ENCODE measurements around the gene FNDC3B.

DNA sequence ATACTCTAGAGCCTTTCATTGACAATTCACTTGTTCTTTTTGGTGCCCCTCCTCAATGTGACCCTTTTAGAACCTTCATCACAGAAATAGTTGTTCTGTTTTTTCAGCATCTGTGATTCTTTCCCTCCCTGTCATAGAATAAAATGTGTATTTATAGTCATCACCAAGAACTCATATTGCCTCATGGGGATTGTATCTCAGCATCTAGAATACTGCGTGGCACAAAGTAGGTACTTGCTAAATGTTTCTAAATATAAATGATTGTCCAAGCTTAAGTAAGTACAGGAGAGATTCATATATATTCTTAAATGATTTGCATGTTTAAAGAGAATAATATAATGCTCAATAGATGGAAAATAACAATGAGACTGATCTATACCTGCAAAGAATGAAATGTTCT is 190.1 kb downstream of the FNDC3B start:
- TF ChIP-seq, protein P1, sequence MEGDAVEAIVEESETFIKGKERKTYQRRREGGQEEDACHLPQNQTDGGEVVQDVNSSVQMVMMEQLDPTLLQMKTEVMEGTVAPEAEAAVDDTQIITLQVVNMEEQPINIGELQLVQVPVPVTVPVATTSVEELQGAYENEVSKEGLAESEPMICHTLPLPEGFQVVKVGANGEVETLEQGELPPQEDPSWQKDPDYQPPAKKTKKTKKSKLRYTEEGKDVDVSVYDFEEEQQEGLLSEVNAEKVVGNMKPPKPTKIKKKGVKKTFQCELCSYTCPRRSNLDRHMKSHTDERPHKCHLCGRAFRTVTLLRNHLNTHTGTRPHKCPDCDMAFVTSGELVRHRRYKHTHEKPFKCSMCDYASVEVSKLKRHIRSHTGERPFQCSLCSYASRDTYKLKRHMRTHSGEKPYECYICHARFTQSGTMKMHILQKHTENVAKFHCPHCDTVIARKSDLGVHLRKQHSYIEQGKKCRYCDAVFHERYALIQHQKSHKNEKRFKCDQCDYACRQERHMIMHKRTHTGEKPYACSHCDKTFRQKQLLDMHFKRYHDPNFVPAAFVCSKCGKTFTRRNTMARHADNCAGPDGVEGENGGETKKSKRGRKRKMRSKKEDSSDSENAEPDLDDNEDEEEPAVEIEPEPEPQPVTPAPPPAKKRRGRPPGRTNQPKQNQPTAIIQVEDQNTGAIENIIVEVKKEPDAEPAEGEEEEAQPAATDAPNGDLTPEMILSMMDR (IDR thresholded peaks at IDR 0.05), result no peak
- no peak for TF ChIP-seq POLR2A (IDR thresholded peaks at IDR 0.05)
